GM18498 (cell line): Measurements from ENCODE around the gene LEMD2.
A peak's percentile ranks its signal among the peaks of the same experiment; 100 is the strongest.
"Not testable (repeated sequence)": the region's sequence is repeated elsewhere in the genome, so short reads cannot be mapped to it uniquely, and the experiment has no call there.

ENCODE experiments used
- ATAC-seq: cut with Tn5 transposase; IDR thresholded peaks from one replicate; pipeline ENCODE4 v1.9.1; 2021; ENCODE audit warnings: mild to moderate bottlenecking, moderate library complexity; ENCODE audit not compliant: unreplicated experiment

LEMD2 gene

DNA sequence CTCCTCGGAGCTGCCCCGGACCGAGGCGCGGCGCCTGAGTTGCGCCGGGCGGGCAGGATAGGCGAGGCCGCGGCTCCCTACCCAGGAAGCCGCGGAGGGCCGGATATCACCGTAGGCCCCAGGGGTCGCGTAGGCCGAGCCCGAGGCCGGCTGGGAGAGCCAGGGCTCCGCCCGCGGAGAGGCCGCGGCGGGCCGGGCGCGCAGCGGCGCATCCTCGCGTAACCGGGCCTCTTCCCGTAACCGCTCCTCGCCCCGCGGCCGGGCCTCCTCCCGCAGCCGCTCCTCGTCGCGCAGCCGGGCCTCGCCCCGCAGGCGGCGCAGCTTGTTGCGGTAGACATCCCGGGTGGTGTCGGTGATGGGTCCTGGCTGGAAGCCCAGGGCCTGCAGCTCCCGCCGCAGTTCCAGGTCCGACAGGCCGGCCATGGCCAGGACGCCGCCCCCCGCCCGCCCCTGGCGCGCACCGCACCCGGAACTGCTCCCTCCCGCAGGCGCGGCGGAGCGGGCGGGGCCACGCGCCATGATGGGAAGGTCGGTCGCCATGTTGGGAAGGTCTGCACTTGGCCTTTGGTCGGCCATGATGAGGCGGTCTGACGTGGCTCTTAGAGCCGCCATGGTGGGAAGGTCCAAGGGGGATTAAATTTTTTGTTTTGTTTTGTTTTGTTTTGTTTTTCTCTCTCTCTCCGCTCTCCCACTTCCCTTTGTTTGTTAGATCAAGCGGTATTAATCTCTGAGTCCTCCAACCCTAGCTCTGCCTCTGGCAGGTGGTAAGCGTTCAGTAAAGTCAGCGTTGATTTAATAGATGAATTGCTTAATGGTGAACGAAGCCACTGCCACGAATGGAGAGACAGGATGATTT lies at the start of gene LEMD2:
LEMD2 (minus strand) TSS at position 437 of the 856 bp plus-strand sequence; CDS start at position 423, 14 bp downstream.
- peak; percentile 88 for ATAC-seq

DNA sequence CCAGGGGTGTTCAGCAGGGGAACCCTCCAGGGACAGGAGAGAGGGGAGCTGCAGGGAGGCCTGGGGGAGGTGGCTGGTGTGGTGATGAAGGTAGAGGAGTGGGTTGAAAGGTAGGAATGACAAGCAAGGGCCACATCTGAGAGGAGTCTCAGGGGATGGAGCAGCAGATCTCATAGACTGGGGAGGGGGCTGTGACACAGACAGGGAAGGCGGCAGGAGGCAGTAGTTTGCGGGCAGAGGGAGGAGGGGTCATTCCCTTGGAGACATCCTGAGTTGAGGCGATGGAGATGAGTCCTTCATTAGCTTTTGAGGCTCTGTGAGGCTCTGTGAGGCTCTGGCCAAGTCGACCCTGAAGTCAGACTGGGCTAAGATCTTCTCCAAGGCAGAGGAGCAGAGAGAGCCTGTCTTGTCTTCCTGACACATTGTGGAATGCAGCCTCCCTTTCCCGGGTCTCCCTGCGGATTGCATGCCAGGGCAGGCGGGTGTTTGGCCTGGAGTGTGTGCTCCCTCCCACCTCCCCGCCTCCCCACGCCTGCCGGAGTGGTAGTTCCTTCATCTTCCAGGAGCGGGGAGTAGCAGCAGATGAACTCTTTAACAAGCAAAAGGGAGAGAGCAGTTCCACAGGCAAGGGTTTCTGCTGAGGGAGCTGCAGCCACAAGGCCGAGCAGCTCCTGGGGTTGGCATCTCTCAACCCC lies 49.2 kb upstream of the LEMD2 start:
- ATAC-seq = no peak

GRCh38 chr6:33836806-33837469 lies 48.0 kb upstream of the LEMD2 start:
- ATAC-seq = no peak

DNA sequence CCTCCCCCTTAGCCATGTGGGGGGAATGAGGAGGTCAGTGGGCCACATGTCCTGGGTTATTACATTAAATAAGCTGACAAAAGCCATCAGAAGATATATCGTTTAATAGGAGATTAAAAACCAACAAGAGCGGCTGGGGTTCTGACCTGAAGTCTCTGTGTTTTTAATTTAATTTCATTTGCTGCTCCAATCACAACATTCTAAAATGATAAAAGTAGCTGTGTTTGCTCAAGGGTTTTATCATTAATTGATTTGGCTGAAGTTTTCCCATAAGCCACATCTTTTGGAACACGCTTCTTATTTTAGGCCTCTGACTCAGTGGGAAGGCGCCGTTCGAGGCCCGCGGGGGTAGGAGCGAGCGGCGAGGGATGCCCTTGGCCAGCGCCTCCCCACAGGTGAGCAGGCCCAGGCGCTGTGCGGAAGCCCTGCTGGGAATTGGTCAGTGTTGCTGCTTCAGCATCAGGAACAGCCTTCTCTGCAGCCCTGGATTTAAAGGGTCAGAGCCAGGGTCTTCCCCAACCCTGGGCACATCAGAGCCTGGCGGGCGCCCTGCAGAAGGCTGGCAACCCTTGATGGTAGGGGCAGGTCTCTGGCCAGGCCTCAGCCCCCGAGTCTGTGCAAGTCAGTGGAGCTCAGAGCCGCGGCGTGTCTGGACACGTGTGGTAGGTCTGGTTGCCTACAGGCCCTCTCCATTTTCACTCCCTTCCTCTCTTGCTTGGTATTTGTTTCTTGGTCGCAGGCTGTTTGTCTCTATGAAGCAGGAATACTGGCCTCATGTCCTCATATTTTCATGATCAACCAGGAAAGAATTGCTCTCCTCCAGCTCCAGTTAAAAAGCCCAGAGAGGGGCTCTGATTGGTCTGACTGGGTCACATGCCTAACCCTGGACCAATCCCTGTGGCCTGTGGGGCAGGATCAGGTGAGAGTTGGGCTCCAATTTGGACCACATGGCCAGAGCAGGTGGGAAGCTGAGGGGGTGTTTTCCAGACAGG lies 45.8 kb upstream of the LEMD2 start:
- no peak for ATAC-seq

GRCh38 chr6:33833599-33833998 lies 44.7 kb upstream of the LEMD2 start:
- ATAC-seq = no peak

DNA sequence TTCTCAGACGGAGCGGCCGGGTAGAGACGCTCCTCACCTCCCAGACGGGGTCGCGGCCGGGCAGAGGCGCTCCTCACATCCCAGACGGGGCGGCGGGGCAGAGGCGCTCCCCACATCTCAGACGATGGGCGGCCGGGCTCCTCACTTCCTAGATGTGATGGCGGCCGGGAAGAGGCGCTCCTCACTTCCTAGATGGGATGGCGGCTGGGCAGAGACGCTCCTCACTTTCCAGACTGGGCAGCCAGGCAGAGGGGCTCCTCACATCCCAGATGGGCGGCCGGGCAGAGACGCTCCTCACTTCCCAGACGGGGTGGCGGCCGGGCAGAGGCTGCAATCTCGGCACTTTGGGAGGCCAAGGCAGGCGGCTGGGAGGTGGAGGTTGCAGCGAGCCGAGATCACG lies 43.9 kb upstream of the LEMD2 start:
- ATAC-seq = not testable (repeated sequence)

DNA sequence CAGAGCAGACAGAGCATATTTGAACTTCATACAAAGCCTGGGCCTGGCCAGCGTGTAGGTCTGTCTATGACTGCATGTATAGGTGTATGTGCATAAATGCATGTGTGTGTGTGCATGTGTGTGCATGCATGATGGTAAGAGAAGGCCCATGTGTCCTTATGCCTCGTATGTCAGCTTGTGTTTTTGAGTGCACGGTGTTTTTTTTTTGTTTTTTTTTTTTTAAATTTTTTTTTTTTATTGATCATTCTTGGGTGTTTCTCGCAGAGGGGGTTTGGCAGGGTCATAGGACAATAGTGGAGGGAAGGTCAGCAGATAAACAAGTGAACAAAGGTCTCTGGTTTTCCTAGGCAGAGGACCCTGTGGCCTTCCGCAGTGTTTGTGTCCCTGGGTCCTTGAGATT lies 42.8 kb upstream of the LEMD2 start:
- ATAC-seq = not testable (repeated sequence)

- no peak for ATAC-seq
Measured at GRCh38 chr6:33830635-33831240, 41.8 kb upstream of the LEMD2 start.

- ATAC-seq = no peak
Measured at GRCh38 chr6:33828764-33829731, 40.1 kb upstream of the LEMD2 start.

GRCh38 chr6:33828452-33828763 lies 39.5 kb upstream of the LEMD2 start:
- no peak for ATAC-seq

DNA sequence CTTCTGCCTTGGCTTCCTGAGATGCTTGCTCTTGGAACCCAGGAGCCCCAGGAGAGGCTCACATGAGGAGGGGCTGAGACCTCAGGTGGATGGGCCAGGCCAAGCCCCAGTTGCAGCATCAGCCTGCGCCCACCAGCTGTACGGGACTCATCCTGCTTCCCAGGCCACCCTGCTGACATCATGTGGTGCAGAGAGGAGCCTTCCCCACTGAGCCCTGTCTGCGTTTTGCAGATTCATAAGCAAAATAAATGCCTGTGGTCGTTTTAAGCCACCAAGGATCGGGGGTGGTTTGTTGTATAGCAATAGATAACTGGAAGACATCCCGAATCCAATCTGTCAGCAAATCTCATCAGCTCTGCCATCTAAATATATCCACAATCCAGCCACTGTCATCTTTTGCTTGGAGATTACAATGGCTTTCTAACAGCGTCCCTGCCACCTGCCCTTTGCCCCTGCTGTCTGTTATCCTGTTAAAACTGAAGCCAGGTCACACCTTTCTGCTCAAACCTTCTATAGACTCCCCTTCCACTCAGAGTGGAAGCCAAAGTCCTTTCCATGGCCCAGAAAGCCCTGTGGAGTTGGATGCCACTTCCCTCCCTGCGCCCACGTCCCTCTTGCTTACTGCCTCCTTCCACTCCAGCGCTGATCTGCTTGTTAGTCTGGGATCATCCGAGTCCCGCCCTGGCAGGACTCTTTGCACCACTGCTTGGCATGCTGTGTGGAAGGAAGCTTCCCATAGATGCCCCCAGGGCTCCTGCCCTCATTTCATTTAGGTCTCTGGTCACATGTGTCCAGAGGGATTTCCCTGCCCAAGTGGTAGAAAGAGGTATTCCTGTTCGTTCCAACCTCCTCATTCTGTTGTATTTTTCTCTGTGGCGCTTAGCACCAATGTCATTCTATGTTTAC lies 38.9 kb upstream of the LEMD2 start:
- ATAC-seq = no peak

GRCh38 chr6:33826537-33826936 lies 37.6 kb upstream of the LEMD2 start:
- no peak for ATAC-seq

DNA sequence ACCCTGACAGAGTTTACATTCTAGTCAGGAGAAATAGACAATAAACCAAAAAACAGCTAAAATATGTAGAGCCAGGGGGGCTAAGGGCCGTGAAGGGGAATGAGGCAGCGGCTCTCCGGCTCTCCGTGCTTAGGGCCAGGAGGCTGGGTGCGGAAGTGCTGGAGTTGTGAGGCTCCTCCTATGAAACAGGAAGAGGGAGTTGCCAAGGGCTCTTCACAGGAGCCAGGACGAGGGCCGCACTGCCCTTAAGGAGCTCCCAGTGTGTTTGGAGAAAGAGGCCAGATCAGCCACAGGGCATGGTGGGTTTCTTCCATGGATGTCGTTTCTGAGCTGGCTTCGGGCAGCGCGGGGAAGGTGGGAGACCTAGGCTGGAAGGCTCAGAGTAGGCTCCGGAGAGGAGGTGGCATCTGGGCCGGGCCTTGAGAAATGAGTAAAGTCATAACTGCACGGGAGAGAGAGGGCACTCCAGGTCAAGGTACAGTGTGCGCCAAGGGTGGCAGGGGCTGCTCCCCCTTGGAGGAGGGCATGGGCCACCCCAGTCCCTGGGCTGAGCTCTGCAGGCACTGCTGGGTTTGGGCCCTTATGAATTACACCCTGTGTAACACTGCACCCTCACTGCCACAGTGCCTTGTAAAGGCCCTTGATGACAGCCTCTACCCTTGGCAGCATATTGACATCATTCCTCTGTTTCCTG lies 35.7 kb upstream of the LEMD2 start:
- no peak for ATAC-seq

GRCh38 chr6:33823806-33824205 lies 34.9 kb upstream of the LEMD2 start:
- ATAC-seq = no peak

GRCh38 chr6:33822575-33823395 lies 33.9 kb upstream of the LEMD2 start:
- no peak for ATAC-seq

DNA sequence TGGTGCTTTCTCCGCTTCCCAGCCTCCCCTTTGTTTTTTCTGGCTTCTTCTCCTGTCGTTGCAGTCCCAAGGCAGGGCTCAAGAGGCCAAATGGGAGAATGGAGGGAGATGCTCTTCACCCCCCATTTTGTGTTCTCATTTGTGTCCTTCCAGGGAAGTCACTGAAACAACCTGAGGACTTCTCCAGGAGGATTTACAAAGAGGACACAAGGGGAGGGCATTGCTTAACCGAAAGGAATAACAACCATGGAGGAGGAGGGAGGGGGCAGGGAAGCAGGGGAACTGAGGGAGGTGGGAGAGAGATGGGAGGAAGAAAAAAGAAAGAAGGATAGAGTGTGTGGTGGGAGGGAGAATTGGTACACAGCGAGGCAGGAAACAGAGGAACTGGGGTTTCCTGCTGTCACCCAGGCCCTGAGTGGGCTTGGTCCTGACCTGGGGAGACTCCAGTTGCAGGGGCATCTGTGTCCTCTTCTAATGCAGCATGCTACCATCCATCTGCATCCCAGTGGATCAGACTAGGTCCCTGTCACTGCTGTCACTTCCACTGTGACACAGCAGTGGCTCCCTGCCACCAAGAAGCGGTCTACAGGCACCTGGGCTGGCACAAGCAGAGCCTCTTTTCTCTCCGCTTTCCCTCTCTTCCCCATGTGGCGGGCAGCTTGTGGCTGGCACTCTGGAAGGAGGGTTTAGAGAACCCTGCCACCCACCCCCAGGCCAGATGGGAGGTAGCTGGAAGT lies 32.0 kb upstream of the LEMD2 start:
- ATAC-seq = no peak
